ENCODE measurements around the gene RARB. TPM values are rescaled to one million over a fixed set of nuclear protein-coding genes. Genes with fewer than 3 reads are reported as not detected.

The RARB gene
- polyA plus RNA-seq, 4 donors = 43.7 to 136 (median 60.3) TPM

- DNase-seq (ENCODE audit: low read depth in 4 of 4, low spot score in 3 of 4) = no peak
Measured at GRCh38 chr3:25420885-25421284, 7.2 kb upstream of the RARB start.

DNA sequence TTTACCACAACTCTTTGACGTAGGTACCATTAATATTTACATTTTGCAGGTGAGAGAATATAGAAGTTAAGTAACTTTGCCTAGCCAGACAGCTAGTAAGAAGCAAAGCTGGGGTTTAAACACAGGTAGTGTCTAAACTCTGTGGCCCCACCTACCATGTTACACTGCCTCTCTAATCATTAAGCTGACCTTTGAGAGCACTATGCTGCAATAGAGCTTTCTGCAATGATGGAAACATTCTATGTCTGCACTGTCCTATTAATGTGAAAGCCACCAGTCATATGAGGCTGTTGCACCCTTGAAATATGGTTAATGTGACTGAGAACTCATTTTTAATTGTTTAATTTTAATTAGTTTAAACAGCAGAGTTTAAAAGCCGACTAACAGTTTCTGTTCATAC is 6.3 kb upstream of the RARB start:
- DNase-seq (ENCODE audit: low read depth in 4 of 4, low spot score in 3 of 4) = no peak

DNA sequence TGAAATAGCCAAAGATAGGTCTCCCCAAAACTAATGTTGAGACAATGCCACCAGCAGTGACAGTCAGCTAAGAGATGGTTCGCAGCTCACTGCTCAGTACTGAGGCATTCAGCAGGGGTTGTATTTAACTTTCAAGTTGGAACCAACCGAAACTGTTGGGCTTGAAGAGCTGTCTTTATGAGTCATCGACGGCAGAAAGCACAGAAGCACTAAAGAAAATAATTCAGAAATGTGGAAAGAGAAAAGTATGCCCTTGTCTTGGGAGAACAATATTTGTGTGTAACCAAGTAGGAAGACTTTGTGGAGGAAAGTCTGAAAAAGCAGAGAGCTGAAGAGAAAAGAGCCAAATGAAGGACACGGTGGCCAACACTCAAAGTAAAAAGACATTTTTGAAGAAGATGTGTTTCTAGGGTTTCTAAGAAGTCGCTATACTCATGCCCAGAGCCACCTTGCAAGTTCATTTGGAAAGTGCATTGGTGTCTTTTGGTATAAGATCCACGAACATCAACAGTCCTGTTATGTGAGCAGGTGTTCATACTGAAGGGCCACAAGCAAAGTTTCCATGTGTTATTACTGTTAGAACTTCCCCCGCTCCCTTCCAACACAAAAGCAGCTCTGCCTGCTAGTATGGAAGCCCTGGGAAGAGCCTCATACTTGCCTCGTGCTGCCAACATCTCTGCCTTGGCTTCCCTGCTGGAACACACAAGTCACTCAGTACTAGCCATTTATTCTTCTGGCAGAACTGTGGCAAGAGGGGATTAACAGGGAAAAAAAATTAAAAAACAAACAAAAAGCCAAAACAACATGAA is 4.1 kb upstream of the RARB start:
- no peak for DNase-seq (ENCODE audit: low read depth in 4 of 4, low spot score in 3 of 4)

DNA sequence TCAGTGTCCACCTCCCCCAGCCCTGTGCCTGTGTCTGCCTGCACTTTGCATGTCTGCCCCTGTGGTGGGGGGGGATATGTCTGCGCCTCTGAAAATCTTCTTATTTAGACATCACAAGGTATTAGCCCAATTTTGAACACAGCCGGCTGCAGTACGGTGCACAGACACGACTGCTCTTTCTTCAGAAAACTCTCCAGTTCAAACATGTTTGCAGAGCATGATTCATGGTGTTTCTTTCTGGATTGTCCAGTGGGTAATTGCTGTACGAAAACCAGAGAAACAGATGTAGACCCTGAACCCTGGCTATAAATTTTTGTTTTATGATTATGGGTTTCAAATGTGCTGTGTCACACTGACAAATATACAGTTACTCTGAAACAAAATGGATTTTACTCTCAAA is 3.4 kb upstream of the RARB start:
- DNase-seq (ENCODE audit: low read depth in 4 of 4, low spot score in 3 of 4) = peak in 2 of 4 donors; percentile 67 to 68

GRCh38 chr3:25426408-25426807 is 1.7 kb upstream of the RARB start:
- no peak for DNase-seq (ENCODE audit: low read depth in 4 of 4, low spot score in 3 of 4)

DNA sequence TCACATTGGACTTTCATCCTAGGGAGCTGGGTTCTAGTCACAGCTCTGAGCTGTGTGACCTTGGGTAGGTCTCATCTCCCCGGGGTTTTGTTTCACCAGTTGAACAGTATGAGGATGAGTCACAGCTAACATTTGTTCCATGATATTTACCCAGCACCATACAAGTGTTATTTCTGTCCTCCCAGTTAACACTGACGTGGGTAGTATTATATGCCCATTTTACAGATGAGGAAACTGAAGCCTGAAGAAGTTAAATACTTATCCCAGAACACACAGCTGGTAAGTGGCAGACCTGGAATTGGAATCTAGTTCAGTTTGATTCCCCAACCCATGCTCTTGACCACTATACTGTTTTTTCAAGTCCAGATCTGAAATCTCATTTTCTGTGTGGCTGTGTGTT is 908 bp upstream of the RARB start:
- DNase-seq (ENCODE audit: low read depth in 4 of 4, low spot score in 3 of 4) = no peak

GRCh38 chr3:25427563-25427941 is 511 bp upstream of the RARB start:
- DNase-seq (ENCODE audit: low read depth in 4 of 4, low spot score in 3 of 4) = no peak

DNA sequence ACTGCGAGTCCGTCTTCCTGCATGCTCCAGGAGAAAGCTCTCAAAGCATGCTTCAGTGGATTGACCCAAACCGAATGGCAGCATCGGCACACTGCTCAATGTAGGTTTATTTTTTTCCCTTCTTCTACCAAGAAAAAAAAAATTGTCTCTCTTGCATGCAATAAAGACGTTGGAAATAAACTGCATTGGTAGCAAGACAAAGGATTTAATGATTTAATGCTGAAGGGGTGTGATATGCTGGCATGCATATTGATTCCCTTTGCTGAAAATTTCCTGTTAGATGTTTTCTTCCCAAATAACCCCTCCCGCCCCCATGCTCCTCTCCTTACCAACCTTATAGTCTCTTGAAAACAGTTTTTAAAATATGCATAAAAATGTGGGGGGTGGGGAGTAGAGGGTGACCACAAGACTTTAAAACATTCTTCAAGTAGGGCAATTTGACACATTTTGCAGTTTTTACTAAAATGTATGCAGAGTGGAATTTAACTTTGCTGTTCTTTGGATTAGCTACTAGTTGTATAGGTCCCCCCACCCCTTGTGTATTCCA is 799 bp downstream of the RARB start:
- no peak for DNase-seq (ENCODE audit: low read depth in 4 of 4, low spot score in 3 of 4)

DNA sequence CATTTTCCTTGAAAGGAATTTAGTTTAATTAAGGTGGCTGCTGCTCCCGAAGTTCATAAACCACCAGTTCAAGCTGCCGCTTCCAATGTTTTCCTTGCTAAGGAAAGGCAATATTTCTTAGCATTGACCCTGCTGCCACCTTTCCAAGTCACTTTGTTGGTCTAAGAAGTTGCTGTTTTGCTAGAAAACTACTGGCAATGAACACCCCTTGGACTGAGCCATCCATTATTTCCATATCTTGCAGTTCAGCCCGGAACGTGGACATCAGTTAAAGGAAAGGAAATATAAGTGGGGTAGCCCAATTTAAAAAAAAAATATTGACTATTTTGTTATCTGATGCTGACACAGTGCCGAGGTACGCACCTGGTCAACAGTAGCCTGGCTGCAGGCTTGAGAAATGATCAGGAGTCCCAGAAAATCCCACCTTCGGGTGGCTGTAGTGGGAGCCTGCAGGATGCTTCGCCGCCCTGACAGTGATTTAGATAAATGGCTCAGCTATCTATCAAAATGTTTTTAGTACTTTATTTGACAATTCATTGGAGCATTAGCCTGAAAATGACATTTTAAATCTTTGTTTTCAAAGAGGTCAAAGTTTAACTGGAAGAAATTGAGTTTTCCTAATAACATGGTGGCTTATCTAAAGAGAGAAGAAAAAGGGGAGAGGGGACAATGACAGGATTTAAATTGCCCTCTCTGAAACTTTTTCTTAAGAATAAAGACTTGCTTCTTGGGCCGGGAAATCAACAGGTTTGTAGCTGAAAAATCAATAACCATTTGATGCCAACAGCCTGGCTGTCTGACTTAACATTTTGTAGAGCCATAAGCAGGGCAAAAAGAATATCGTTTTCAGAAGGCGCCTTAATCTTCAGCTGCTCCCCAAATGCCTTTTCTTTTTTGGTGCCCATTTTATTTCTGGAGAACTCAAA is 1.6 kb downstream of the RARB start:
- DNase-seq (ENCODE audit: low read depth in 4 of 4, low spot score in 3 of 4) = peak in 1 of 4 donors; percentile 59

DNA sequence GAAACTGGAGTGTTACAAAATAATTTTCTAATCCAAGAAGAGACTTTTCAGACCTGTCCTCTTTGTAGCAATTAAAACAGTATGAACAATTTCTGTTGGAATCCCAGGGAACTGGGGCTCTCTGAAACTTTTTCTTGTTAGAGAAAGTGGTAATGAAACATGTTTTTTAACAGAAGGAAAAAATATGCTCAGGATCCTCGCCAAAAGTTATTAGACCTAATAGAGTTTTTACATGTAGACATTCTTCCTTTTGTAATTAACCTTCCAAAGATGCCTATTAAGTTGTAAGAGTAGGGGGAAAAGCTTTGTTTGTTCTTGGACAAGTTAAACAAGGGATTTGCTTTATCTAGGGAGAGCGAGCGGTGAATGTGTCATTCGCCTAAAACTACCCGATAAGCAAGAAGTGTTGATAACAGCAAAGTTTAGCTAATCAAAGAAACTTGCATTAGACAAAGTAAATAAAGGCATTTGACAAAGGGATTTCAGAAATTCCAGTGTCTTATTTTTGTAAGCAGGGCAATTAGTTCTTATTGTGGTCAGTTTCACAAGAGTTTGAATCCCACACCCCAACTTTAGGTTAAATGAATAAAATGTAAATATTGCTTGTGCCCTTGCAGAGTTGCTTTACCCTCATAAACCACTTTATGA is 2.3 kb downstream of the RARB start:
- DNase-seq (ENCODE audit: low read depth in 4 of 4, low spot score in 3 of 4) = no peak

DNA sequence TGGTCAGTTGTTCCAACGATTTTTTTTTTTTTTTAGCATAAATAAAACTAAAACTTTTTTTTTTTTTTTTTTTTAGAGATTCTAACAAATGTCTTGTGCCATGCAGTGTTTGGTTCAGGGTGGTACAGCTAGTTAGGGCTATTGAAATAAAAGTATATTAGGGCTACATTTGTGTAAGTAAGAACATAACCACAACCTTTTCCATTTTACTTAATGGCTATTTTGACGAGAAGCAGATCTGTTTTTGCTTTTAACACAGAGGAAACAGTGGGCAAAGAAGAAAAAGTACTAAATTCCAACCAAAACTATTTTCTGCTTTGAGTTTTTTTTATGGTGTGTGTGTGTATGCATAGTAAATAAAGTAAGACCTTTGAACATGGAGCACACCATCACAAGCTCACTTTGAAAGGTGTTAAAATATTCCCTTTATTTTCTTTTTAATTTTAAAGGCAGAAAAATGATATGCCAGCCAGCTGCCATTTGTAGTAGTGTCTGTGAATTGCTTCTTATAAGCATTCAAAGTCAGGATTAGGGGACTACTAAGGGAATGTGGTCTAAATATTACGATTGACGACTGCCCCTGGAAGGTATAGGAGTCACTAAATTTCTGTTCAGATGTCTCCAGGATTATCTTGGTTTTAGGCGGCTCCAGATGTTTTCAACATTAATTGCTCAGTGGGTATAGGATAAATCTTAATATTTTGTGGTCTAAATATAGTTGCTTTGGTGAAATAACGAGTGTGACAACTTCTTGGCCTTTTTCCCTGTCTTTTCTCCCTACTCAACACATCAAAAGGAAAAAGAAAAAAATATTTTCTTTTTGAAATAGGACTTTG is 3.1 kb downstream of the RARB start:
- DNase-seq (ENCODE audit: low read depth in 4 of 4, low spot score in 3 of 4) = no peak

DNA sequence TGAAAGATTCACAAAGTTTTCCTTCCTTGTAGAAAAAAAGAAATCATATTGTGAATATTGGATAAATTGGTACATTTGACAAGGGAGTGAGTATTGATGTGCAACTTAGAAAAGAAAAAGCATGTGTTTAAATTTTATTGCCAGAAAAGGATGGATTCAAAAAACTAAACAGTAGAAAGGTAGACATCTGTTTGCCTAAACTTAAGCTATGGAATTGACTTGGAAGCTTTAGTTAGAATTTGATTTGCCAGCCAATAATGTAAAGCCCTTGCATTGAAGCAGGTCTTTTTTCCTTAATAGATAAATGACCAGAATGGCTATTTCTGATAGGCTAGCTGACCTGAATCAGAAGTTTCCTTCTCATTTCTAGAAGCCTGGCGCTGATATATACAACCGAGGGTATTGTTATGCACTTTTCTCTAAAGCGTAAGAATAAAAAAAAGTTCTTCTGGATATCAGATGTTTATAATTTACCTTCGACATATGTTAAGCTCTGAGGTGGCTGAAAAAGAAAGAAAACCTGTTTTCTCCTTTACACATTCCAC is 4.2 kb downstream of the RARB start:
- no peak for DNase-seq (ENCODE audit: low read depth in 4 of 4, low spot score in 3 of 4)

DNA sequence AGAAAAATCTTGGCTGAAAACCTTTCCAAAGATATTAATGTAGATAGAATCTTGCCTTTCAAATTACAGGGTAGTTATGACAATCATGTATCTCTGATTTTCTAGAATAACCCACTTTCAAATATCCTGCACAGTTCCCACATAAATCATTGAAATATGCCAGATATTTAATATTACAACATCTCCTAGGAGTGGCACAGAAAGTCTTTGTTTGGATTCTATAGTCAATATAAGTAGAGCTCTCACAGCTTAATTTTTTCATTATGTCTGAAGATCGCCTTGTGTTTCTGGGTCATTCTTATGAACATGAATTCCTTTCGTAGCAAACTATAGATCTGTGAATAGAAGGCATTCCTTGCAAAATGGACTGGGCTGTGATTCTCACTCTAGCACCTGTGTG is 5.0 kb downstream of the RARB start:
- DNase-seq (ENCODE audit: low read depth in 4 of 4, low spot score in 3 of 4) = no peak

- DNase-seq (ENCODE audit: low read depth in 4 of 4, low spot score in 3 of 4) = no peak
Measured at GRCh38 chr3:25433868-25434267, 5.8 kb downstream of the RARB start.

DNA sequence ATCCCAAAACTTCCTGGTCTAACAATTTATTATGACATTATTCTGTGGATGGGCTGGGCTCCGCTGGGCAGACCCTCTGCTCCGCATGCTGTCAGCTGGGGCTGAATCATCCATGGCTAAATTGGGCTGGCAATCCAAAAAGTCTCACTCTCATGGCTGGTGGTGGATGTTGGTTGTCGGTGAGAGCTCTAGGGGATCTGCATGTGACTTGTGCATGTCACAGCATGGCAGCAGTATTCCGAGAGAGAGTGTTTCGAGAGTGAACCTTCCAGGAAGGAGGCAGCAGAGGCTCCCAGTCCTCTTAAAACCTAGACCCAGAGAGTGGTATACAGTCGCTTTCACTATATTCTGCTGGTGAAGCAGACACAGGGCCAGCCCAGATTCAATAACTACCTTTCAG is 9.9 kb downstream of the RARB start:
- no peak for DNase-seq (ENCODE audit: low read depth in 4 of 4, low spot score in 3 of 4)

DNA sequence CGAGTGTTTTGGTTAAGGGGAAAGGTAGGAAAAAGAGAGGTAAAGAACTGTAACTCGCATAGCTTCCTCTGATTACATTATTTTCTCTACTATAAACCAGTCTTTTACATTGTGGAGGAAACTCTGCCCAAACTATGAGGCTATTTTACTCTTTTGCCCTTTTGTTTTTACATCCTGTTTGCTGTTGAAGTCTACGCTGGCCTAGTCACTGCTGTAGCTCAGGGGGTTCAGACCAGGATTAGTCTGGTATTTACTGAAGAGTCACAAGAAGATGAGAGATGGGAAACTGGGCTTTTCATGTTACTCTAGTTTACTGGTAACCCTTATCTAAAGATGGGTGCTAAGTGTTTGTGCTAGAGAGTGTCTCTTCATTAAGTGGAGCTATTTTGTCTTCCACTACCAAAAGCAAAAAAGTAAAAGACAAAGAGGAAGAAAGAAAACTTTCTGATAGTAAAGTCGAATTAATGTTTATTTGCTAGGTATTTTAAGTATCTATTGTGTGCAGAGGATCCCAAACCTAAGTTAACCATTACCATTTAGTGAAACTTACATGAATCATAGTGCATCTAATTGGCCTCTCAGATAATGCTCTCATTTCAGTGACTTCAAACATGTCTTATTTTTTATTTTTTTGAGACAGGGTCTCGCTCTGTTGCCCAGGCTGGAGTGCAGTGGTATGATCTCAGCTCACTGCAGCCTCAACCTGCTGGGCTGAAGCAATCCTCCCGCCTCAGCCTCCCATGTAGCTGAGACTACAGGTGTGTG is 10.9 kb downstream of the RARB start:
- no peak for DNase-seq (ENCODE audit: low read depth in 4 of 4, low spot score in 3 of 4)

GRCh38 chr3:25441234-25441856 is 13.3 kb downstream of the RARB start:
- DNase-seq (ENCODE audit: low read depth in 4 of 4, low spot score in 3 of 4) = no peak

GRCh38 chr3:25442486-25442885 is 14.4 kb downstream of the RARB start:
- DNase-seq (ENCODE audit: low read depth in 4 of 4, low spot score in 3 of 4) = no peak

GRCh38 chr3:25444273-25444672 is 16.2 kb downstream of the RARB start:
- no peak for DNase-seq (ENCODE audit: low read depth in 4 of 4, low spot score in 3 of 4)
